SK-N-SH treated with all-trans-retinoic acid at 6 μM for 48 hours (cell line): ENCODE measurements around the gene PPP4R1.

Experiments
- ATAC-seq: fragments of 200-7000 bp; cut with Tn5 transposase; 3 replicates; pipeline ENCODE4 v1.9.1; 2020; ENCODE audit warnings: mild to moderate bottlenecking, moderate library complexity
- ARNTL ChIP-seq: fragments of 450-650 bp; formaldehyde crosslinking; IDR thresholded peaks from 2 replicates; pipeline ENCODE4 v1.5.0; 2020; ENCODE audit warnings: low read depth, mild to moderate bottlenecking, moderate library complexity, borderline replicate concordance
- CSDC2 ChIP-seq: fragments of 250-450 bp; sonication (Bioruptor Pico); IDR thresholded peaks from 2 replicates; pipeline ENCODE4 v1.5.0; 2020; ENCODE audit warnings: mild to moderate bottlenecking, moderate library complexity
- ESRRG ChIP-seq: fragments of 250-450 bp; sonication (Bioruptor Pico); IDR thresholded peaks from 2 replicates; pipeline ENCODE4 v1.6.1; 2021; ENCODE audit warnings: mild to moderate bottlenecking
- GLIS3 ChIP-seq: fragments of 250-450 bp; sonication (Bioruptor Pico); IDR thresholded peaks from 2 replicates; pipeline ENCODE4 v1.5.0; 2020; ENCODE audit warnings: mild to moderate bottlenecking, moderate library complexity
- ISL1 ChIP-seq: fragments of 250-450 bp; sonication (Bioruptor Pico); IDR thresholded peaks from 2 replicates; pipeline ENCODE4 v2.1.2; 2022; ENCODE audit warnings: mild to moderate bottlenecking, moderate library complexity
- OSR1 ChIP-seq: fragments of 250-450 bp; sonication (Bioruptor Pico); IDR thresholded peaks from 2 replicates; pipeline ENCODE4 v1.8.0; 2022; ENCODE audit warnings: moderate library complexity, mild to moderate bottlenecking, inconsistent platforms
- PPARA ChIP-seq: fragments of 250-450 bp; sonication (Bioruptor Pico); IDR thresholded peaks from 2 replicates; pipeline ENCODE4 v1.5.0; 2020; ENCODE audit warnings: mild to moderate bottlenecking, borderline replicate concordance
- RARB ChIP-seq: fragments of 250-450 bp; sonication (Bioruptor Pico); IDR thresholded peaks from 2 replicates; pipeline ENCODE4 v1.8.0; 2021; ENCODE audit warnings: mild to moderate bottlenecking, moderate library complexity
- SNAI2 ChIP-seq: fragments of 250-450 bp; sonication (Bioruptor Pico); IDR thresholded peaks from 2 replicates; pipeline ENCODE4 v1.5.0; 2020; ENCODE audit warnings: mild to moderate bottlenecking, moderate library complexity
- TCF4 ChIP-seq: fragments of 250-450 bp; sonication (Bioruptor Pico); IDR thresholded peaks from 2 replicates; pipeline ENCODE4 v1.8.0; 2021; ENCODE audit warnings: mild to moderate bottlenecking, moderate library complexity, borderline replicate concordance
- TOX ChIP-seq: fragments of 250-450 bp; sonication (Bioruptor Pico); IDR thresholded peaks from 2 replicates; pipeline ENCODE4 v1.8.0; 2021; ENCODE audit warnings: mild to moderate bottlenecking, moderate library complexity, borderline replicate concordance
- ZC3H10 ChIP-seq: fragments of 250-450 bp; sonication (Bioruptor Pico); IDR thresholded peaks from 2 replicates; pipeline ENCODE4 v1.5.1; 2021; ENCODE audit warnings: mild to moderate bottlenecking, moderate library complexity
- ZFP3 ChIP-seq: fragments of 250-450 bp; sonication (Bioruptor Pico); IDR thresholded peaks from 2 replicates; pipeline ENCODE4 v1.5.0; 2020; ENCODE audit warnings: mild to moderate bottlenecking, moderate library complexity
- ZFP30 ChIP-seq: fragments of 450-650 bp; formaldehyde crosslinking; IDR thresholded peaks from 2 replicates; pipeline ENCODE4 v1.5.0; 2022; ENCODE audit warnings: mild to moderate bottlenecking, moderate library complexity
- ZNF565 ChIP-seq: fragments of 450-650 bp; formaldehyde crosslinking; conservative IDR thresholded peaks from 2 replicates; pipeline ENCODE4 v1.5.0; 2020; ENCODE audit warnings: low read depth, mild to moderate bottlenecking, moderate library complexity
- ZNF8 ChIP-seq: fragments of 450-650 bp; formaldehyde crosslinking; IDR thresholded peaks from 2 replicates; pipeline ENCODE4 v1.5.0; 2020; ENCODE audit warnings: mild to moderate bottlenecking, moderate library complexity
- TF ChIP-seq, protein P1 (sequence below): fragments of 250-450 bp; sonication (Bioruptor Pico); IDR thresholded peaks from 2 replicates; pipeline ENCODE4 v1.8.0; 2021; ENCODE audit warnings: low read depth, mild to moderate bottlenecking, moderate library complexity, borderline replicate concordance
- TF ChIP-seq, protein P2 (sequence below): fragments of 250-450 bp; sonication (Bioruptor Pico); IDR thresholded peaks from 2 replicates; pipeline ENCODE4 v1.5.1; 2020; ENCODE audit warnings: low read depth, mild to moderate bottlenecking, moderate library complexity
- TF ChIP-seq, protein P3 (sequence below): fragments of 250-450 bp; sonication (Bioruptor Pico); IDR thresholded peaks from 2 replicates; pipeline ENCODE4 v1.8.0; 2020; ENCODE audit warnings: mild to moderate bottlenecking, moderate library complexity, borderline replicate concordance
- TF ChIP-seq, protein P4 (sequence below): fragments of 250-450 bp; sonication (Bioruptor Pico); IDR thresholded peaks from 2 replicates; pipeline ENCODE4 v1.5.0; 2020; ENCODE audit warnings: mild to moderate bottlenecking, moderate library complexity
- TF ChIP-seq, protein P5 (sequence below): fragments of 250-450 bp; sonication (Bioruptor Pico); IDR thresholded peaks from 2 replicates; pipeline ENCODE4 v1.5.1; 2021; ENCODE audit warnings: mild to moderate bottlenecking, moderate library complexity

PPP4R1 gene

DNA sequence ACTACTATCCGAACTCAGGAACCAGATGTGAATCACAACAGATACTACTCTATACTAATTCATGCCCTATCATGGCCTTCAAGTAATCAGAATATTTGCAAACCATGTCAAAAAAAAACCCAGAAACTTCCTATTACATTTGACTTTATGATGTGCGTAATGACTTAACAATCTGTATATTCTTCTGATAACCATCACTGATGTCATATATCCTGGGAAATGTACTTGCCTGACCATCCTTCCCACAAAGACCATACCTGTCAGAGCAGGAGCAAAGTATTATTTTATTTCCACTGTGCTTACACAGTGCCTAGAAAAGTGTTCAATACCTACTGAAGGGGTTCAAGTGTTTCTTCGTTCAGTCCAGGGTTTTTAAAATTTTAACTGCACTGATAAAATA lies 27.5 kb downstream of the PPP4R1 start:
- ATAC-seq: no peak
- TF ChIP-seq OSR1 (CRISPR knock-in tag): no peak
- TF ChIP-seq, protein P1, sequence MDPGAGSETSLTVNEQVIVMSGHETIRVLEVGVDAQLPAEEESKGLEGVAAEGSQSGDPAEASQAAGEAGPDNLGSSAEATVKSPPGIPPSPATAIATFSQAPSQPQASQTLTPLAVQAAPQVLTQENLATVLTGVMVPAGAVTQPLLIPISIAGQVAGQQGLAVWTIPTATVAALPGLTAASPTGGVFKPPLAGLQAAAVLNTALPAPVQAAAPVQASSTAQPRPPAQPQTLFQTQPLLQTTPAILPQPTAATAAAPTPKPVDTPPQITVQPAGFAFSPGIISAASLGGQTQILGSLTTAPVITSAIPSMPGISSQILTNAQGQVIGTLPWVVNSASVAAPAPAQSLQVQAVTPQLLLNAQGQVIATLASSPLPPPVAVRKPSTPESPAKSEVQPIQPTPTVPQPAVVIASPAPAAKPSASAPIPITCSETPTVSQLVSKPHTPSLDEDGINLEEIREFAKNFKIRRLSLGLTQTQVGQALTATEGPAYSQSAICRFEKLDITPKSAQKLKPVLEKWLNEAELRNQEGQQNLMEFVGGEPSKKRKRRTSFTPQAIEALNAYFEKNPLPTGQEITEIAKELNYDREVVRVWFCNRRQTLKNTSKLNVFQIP (CRISPR knock-in tag): no peak
- TF ChIP-seq RARB (CRISPR knock-in tag): no peak
- no peak for TF ChIP-seq ARNTL
- no peak for TF ChIP-seq ISL1
- TF ChIP-seq, protein P2, sequence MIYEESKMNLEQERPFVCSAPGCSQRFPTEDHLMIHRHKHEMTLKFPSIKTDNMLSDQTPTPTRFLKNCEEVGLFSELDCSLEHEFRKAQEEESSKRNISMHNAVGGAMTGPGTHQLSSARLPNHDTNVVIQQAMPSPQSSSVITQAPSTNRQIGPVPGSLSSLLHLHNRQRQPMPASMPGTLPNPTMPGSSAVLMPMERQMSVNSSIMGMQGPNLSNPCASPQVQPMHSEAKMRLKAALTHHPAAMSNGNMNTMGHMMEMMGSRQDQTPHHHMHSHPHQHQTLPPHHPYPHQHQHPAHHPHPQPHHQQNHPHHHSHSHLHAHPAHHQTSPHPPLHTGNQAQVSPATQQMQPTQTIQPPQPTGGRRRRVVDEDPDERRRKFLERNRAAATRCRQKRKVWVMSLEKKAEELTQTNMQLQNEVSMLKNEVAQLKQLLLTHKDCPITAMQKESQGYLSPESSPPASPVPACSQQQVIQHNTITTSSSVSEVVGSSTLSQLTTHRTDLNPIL: no peak
- TF ChIP-seq TOX (CRISPR knock-in tag): no peak
- TF ChIP-seq ZNF565 (CRISPR knock-in tag): no peak
- TF ChIP-seq, protein P3, sequence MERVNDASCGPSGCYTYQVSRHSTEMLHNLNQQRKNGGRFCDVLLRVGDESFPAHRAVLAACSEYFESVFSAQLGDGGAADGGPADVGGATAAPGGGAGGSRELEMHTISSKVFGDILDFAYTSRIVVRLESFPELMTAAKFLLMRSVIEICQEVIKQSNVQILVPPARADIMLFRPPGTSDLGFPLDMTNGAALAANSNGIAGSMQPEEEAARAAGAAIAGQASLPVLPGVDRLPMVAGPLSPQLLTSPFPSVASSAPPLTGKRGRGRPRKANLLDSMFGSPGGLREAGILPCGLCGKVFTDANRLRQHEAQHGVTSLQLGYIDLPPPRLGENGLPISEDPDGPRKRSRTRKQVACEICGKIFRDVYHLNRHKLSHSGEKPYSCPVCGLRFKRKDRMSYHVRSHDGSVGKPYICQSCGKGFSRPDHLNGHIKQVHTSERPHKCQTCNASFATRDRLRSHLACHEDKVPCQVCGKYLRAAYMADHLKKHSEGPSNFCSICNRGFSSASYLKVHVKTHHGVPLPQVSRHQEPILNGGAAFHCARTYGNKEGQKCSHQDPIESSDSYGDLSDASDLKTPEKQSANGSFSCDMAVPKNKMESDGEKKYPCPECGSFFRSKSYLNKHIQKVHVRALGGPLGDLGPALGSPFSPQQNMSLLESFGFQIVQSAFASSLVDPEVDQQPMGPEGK (CRISPR knock-in tag): no peak
- TF ChIP-seq ESRRG (CRISPR knock-in tag): no peak
- TF ChIP-seq, protein P4, sequence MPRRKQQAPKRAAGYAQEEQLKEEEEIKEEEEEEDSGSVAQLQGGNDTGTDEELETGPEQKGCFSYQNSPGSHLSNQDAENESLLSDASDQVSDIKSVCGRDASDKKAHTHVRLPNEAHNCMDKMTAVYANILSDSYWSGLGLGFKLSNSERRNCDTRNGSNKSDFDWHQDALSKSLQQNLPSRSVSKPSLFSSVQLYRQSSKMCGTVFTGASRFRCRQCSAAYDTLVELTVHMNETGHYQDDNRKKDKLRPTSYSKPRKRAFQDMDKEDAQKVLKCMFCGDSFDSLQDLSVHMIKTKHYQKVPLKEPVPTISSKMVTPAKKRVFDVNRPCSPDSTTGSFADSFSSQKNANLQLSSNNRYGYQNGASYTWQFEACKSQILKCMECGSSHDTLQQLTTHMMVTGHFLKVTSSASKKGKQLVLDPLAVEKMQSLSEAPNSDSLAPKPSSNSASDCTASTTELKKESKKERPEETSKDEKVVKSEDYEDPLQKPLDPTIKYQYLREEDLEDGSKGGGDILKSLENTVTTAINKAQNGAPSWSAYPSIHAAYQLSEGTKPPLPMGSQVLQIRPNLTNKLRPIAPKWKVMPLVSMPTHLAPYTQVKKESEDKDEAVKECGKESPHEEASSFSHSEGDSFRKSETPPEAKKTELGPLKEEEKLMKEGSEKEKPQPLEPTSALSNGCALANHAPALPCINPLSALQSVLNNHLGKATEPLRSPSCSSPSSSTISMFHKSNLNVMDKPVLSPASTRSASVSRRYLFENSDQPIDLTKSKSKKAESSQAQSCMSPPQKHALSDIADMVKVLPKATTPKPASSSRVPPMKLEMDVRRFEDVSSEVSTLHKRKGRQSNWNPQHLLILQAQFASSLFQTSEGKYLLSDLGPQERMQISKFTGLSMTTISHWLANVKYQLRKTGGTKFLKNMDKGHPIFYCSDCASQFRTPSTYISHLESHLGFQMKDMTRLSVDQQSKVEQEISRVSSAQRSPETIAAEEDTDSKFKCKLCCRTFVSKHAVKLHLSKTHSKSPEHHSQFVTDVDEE: no peak
- TF ChIP-seq CSDC2 (CRISPR knock-in tag): no peak
- no peak for TF ChIP-seq ZC3H10 (CRISPR knock-in tag)
- no peak for TF ChIP-seq TCF4 (CRISPR knock-in tag)

DNA sequence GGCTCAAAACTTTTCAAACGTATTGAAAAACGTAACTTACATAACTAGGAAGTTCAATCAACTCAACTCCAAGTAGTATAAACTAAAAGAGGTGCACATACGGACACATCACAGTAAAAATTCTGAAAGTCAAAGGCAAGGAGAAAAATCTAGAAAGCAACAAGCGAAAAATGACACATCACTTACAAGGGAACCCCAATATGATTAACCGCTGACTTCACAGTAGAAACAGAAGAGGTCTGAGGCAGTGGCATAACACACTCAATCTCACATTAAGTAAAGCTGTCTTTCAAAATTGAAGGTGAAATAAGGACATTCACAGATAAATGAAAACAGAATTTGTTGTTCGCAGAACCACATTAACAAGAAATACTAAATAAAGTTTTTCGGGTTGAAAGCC lies 32.7 kb downstream of the PPP4R1 start:
- no peak for ATAC-seq
- TF ChIP-seq, protein P1 (CRISPR knock-in tag): no peak
- TF ChIP-seq PPARA (CRISPR knock-in tag) (no peak), ISL1 (no peak), ESRRG (CRISPR knock-in tag) (no peak), SNAI2 (CRISPR knock-in tag) (no peak), ZC3H10 (CRISPR knock-in tag) (no peak), GLIS3 (no peak), ZFP3 (CRISPR knock-in tag) (no peak), ZFP30 (no peak), TCF4 (CRISPR knock-in tag) (no peak), TOX (CRISPR knock-in tag) (no peak), ZNF8 (CRISPR knock-in tag) (no peak), ARNTL (no peak)
- TF ChIP-seq, protein P5, sequence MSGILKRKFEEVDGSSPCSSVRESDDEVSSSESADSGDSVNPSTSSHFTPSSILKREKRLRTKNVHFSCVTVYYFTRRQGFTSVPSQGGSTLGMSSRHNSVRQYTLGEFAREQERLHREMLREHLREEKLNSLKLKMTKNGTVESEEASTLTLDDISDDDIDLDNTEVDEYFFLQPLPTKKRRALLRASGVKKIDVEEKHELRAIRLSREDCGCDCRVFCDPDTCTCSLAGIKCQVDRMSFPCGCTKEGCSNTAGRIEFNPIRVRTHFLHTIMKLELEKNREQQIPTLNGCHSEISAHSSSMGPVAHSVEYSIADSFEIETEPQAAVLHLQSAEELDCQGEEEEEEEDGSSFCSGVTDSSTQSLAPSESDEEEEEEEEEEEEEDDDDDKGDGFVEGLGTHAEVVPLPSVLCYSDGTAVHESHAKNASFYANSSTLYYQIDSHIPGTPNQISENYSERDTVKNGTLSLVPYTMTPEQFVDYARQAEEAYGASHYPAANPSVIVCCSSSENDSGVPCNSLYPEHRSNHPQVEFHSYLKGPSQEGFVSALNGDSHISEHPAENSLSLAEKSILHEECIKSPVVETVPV (CRISPR knock-in tag): no peak
- TF ChIP-seq, protein P3 (CRISPR knock-in tag): no peak
- TF ChIP-seq, protein P2: no peak
- TF ChIP-seq, protein P4: no peak
